A549 (cell line): ENCODE results near the gene RFX3. TPM values are rescaled to one million over a fixed set of nuclear protein-coding genes. Genes with fewer than 3 reads are reported as not detected.

Experiments used
- ATAC-seq, 2 experiments: fragments of 200-7000 bp in 1 of 2; fragments of >200 bp in 1 of 2; cut with Nextera tagmentation in 1 of 2; cut with Tn5 transposase in 1 of 2; 3 replicates each; pipeline versions ENCODE4 v1.8.0 to v1.9.1; 2018 to 2020; ENCODE audit warnings: mild to moderate bottlenecking in 1 of 2, moderate library complexity in 1 of 2
- CTCF ChIA-PET: fragments of 300-600 bp; sonication (Branson Sonifier 250); formaldehyde crosslinking; extraction: SDS; loops from one replicate; lab custom pipeline; 2021; ENCODE audit warnings: antibody characterized with exemption, inconsistent platforms; lab: Yijun Ruan, JAX
- POLR2A ChIA-PET: fragments of 350-600 bp; formaldehyde crosslinking; extraction: SDS; loops from one replicate; lab custom pipeline; 2021; ENCODE audit warnings: antibody characterized with exemption, inconsistent platforms; lab: Yijun Ruan, JAX
- DNase-seq, 2 experiments: peaks; one replicate each; pipeline versions ENCODE4 v3.0.0 to v3.0.0-alpha.2; 2011 to 2016; ENCODE audit warnings: low read depth in 1 of 2, low spot score in 1 of 2
- FAIRE-seq: peaks from 2 replicates; lab custom pipeline; 2011; peaks lifted over from hg19 to GRCh38; lab: Jason Lieb, UNC
- H3K27ac ChIP-seq, 2 experiments: fragments of >200 bp; sonication (Bioruptor Twin); formaldehyde crosslinking; 3 replicates each; pipeline ENCODE4 v1.5.1; 2016 to 2017
- H3K4me1 ChIP-seq: fragments of >200 bp; sonication (Bioruptor Twin); formaldehyde crosslinking; 3 replicates; pipeline ENCODE4 v1.6.1; 2016
- H3K4me2 ChIP-seq: fragments of >200 bp; sonication (Bioruptor Twin); formaldehyde crosslinking; 3 replicates; pipeline ENCODE4 v1.6.1; 2016
- H3K4me3 ChIP-seq: fragments of >200 bp; sonication (Bioruptor Twin); formaldehyde crosslinking; 3 replicates; pipeline ENCODE4 v1.5.1; 2016
- H3K9me3 ChIP-seq: fragments of >200 bp; sonication (Bioruptor Twin); formaldehyde crosslinking; 3 replicates; pipeline ENCODE4 v1.6.1; 2016
- BCL3 ChIP-seq: fragments of >200 bp; sonication (Bioruptor Twin); formaldehyde crosslinking; IDR thresholded peaks from 3 replicates; pipeline ENCODE4 v1.6.1; 2016
- BHLHE40 ChIP-seq: IDR thresholded peaks from 2 replicates; pipeline ENCODE4 v1.6.1; 2012; ENCODE audit warnings: low read depth, low read length, inconsistent platforms
- CBX8 ChIP-seq: fragments of 200-600 bp; sonication (generic); IDR thresholded peaks from 2 replicates; pipeline ENCODE4 v1.6.1; 2016
- CHD2 ChIP-seq: fragments of 150-350 bp; IDR thresholded peaks from 2 replicates; pipeline ENCODE4 v1.6.1; 2014; ENCODE audit warnings: low read length; ENCODE audit not compliant: partially characterized antibody
- CHD4 ChIP-seq: fragments of 200-600 bp; sonication (generic); IDR thresholded peaks from 2 replicates; pipeline ENCODE4 v1.6.1; 2016; ENCODE audit warnings: antibody characterized with exemption, mild to moderate bottlenecking, borderline replicate concordance
- CTCF ChIP-seq: fragments of >200 bp; sonication (Bioruptor Twin); formaldehyde crosslinking; IDR thresholded peaks from 3 replicates; pipeline ENCODE4 v1.5.1; 2016
- EP300 ChIP-seq, 2 experiments: fragments of >200 bp; sonication (Bioruptor Twin); formaldehyde crosslinking; IDR thresholded peaks; 2 replicates in 1 of 2; 3 replicates in 1 of 2; pipeline ENCODE4 v1.6.1; 2016 to 2017
- FOSB ChIP-seq: fragments of 250-450 bp; sonication (Bioruptor Pico); IDR thresholded peaks from 2 replicates; pipeline ENCODE4 v1.5.0; 2020; ENCODE audit warnings: mild to moderate bottlenecking, moderate library complexity
- FOSL2 ChIP-seq, 2 experiments: fragments of 450-650 bp in 1 of 2; fragments of >200 bp in 1 of 2; sonication (Bioruptor Twin) in 1 of 2; formaldehyde crosslinking; IDR thresholded peaks; 2 replicates each; pipeline versions ENCODE4 v1.5.0 to v1.6.1; 2016 to 2020; ENCODE audit warnings: mild to moderate bottlenecking in 1 of 2, moderate library complexity in 1 of 2
- GATA3 ChIP-seq: IDR thresholded peaks from 2 replicates; pipeline ENCODE4 v1.6.1; 2012; ENCODE audit warnings: borderline replicate concordance
- HDAC2 ChIP-seq: fragments of 200-600 bp; sonication (generic); IDR thresholded peaks from 2 replicates; pipeline ENCODE4 v1.6.1; 2016
- HEYL ChIP-seq: fragments of 250-450 bp; sonication (Bioruptor Pico); IDR thresholded peaks from 2 replicates; pipeline ENCODE4 v1.8.0; 2021; ENCODE audit warnings: mild to moderate bottlenecking, moderate library complexity
- HOXB13 ChIP-seq: fragments of 250-450 bp; sonication (Bioruptor Pico); IDR thresholded peaks from 2 replicates; pipeline ENCODE4 v1.5.0; 2020; ENCODE audit warnings: low read depth, mild to moderate bottlenecking, moderate library complexity
- KDM1A ChIP-seq: fragments of 200-600 bp; sonication (generic); IDR thresholded peaks from 2 replicates; pipeline ENCODE4 v1.6.1; 2016; ENCODE audit warnings: low read depth, mild to moderate bottlenecking
- MAZ ChIP-seq: fragments of 150-350 bp; IDR thresholded peaks from 2 replicates; pipeline ENCODE4 v1.6.1; 2014; ENCODE audit warnings: antibody characterized with exemption, low read depth, low read length, borderline replicate concordance
- MYC ChIP-seq: IDR thresholded peaks from 2 replicates; pipeline ENCODE4 v1.6.1; 2012; ENCODE audit warnings: mild to moderate bottlenecking, inconsistent platforms, low read length, improper control_type of control experiment, borderline replicate concordance
- NFE2L2 ChIP-seq: fragments of 150-350 bp; conservative IDR thresholded peaks from 2 replicates; pipeline ENCODE4 v1.6.1; 2014; ENCODE audit warnings: low read length
- NPAS2 ChIP-seq: fragments of 250-450 bp; sonication (Bioruptor Pico); IDR thresholded peaks from 2 replicates; pipeline ENCODE4 v1.8.0; 2022; ENCODE audit warnings: mild to moderate bottlenecking, moderate library complexity, borderline replicate concordance
- NR3C1 ChIP-seq: fragments of >200 bp; sonication (Bioruptor Twin); formaldehyde crosslinking; IDR thresholded peaks from 3 replicates; pipeline ENCODE4 v1.6.1; 2017
- PBX3 ChIP-seq: IDR thresholded peaks from 2 replicates; pipeline ENCODE4 v1.6.1; 2012
- POLR2AphosphoS2 ChIP-seq: conservative IDR thresholded peaks from 2 replicates; pipeline ENCODE4 v1.6.1; 2012; ENCODE audit warnings: low read length, improper control_type of control experiment, inconsistent platforms
- RAD21 ChIP-seq, 2 experiments: fragments of >200 bp in 1 of 2; sonication (Bioruptor Twin) in 1 of 2; formaldehyde crosslinking in 1 of 2; IDR thresholded peaks in 1 of 2; conservative IDR thresholded peaks in 1 of 2; 2 replicates in 1 of 2; 3 replicates in 1 of 2; pipeline ENCODE4 v1.6.1; 2012 to 2018; ENCODE audit warnings: inconsistent platforms in 1 of 2
- RARB ChIP-seq: fragments of 250-450 bp; sonication (Bioruptor Pico); IDR thresholded peaks from 2 replicates; pipeline ENCODE4 v1.8.0; 2021; ENCODE audit warnings: mild to moderate bottlenecking, moderate library complexity
- SMC3 ChIP-seq: fragments of >200 bp; sonication (Bioruptor Twin); formaldehyde crosslinking; IDR thresholded peaks from 3 replicates; pipeline ENCODE4 v1.6.1; 2018; ENCODE audit warnings: inconsistent platforms
- ZNF302 ChIP-seq: fragments of 250-450 bp; sonication (Bioruptor Pico); IDR thresholded peaks from 2 replicates; pipeline ENCODE4 v1.9.0; 2021; ENCODE audit warnings: inconsistent platforms, mild to moderate bottlenecking, moderate library complexity
- ZSCAN20 ChIP-seq: fragments of 250-450 bp; sonication (Bioruptor Pico); IDR thresholded peaks from 2 replicates; pipeline ENCODE4 v1.8.0; 2022; ENCODE audit warnings: mild to moderate bottlenecking, moderate library complexity
- WGBS: methylation state at CpG from one replicate; pipeline ENCODE4 v1.1.6; 2017; ENCODE audit errors: missing lambda C conversion rate; 5-methylcytosine and 5-hydroxymethylcytosine counted together
- polyA plus RNA-seq, 4 experiments: library from polyadenylated mRNA; depleted of rRNA in 3 of 4; stranded (reverse); fragments of >200 nt; fragmentation: RNase III in 1 of 4; extraction: RNeasy Plus Mini Kit Qiagen cat#74134 plus additional on column Dnase treatment in 1 of 4; gene quantifications; 2 replicates in 3 of 4; 3 replicates in 1 of 4; pipeline ENCODE4 v1.2.3, GENCODE V29; 2011 to 2017
- TF ChIP-seq, protein P1 (sequence below): fragments of 250-450 bp; sonication (Bioruptor Pico); IDR thresholded peaks from 2 replicates; pipeline ENCODE4 v1.5.0; 2020; ENCODE audit warnings: low read depth, mild to moderate bottlenecking, moderate library complexity
- TF ChIP-seq, protein P2 (sequence below): IDR thresholded peaks from 2 replicates; pipeline ENCODE4 v1.6.1; 2012; ENCODE audit warnings: low read depth, borderline replicate concordance

RFX3 gene
- polyA plus RNA-seq, 2 of the 4 experiments (the other 2 are of a cell fraction), result 1.3 to 7.9 TPM

DNA sequence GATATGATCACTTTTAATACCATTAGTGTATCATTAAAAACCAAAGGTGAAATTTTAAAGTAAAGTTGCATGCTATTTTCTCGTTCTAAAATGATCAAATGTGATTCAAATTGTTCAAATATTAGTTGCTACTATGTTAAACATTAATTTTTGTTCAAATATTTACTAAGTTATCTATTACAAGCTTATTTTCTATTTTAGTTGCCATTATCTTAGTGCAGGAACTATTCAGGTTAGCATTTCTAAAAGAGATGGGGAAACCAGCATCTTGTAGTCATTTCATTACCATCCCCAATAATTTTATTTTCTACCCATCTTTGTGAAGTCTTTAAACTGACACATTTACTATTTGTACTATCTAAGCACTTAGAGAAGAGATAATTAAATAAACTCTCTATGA is 166.0 kb downstream of the RFX3 start:
- H3K9me3 ChIP-seq, result no peaks in the 10 kb centered on the region
- peak; percentile 79 for FAIRE-seq
- CTCF ChIA-PET, result interaction anchor here (1.2 kb wide), 1 partner anchor 29 kb away, joined by 3 read pairs; no protein-coding TSS in a partner anchor
- no peak for DNase-seq
- ATAC-seq, result no peak
- WGBS, result 2% methylated on average over 1 of the region's 1 CpG
- TF ChIP-seq CTCF, result no peak
- TF ChIP-seq HEYL, result no peak
- TF ChIP-seq ZSCAN20 (CRISPR knock-in tag), result no peak
- no peak for TF ChIP-seq BHLHE40
- no peak for TF ChIP-seq HDAC2
- TF ChIP-seq, protein P1, sequence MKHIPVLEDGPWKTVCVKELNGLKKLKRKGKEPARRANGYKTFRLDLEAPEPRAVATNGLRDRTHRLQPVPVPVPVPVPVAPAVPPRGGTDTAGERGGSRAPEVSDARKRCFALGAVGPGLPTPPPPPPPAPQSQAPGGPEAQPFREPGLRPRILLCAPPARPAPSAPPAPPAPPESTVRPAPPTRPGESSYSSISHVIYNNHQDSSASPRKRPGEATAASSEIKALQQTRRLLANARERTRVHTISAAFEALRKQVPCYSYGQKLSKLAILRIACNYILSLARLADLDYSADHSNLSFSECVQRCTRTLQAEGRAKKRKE, result no peak
- TF ChIP-seq ZNF302 (CRISPR knock-in tag), result no peak
- no peak for TF ChIP-seq BCL3
- TF ChIP-seq CBX8, result no peak
- TF ChIP-seq GATA3, result no peak
- no peak for TF ChIP-seq CHD4
- no peak for TF ChIP-seq RARB
- no peak for TF ChIP-seq HOXB13 (CRISPR knock-in tag)
- TF ChIP-seq PBX3, result no peak
- TF ChIP-seq EP300 (IDR thresholded peaks at IDR 0.05), result no peak
- TF ChIP-seq NR3C1, result no peak
- TF ChIP-seq, all 56 proteins: peak for 0
- Histone ChIP-seq H3K4me1 (peaks cover 12% of the 10 kb centered on the region), H3K4me2 (peak overlapping the region; percentile 21; the same call in 2 of the 3 replicates), H3K27ac (no peak overlapping the region), H3K4me3 (no peak overlapping the region)
- POLR2A ChIA-PET, result no interaction called here

GRCh38 chr9:3359048-3359692 is 166.6 kb downstream of the RFX3 start:
- Histone ChIP-seq H3K4me1 (peaks cover 12% of the 10 kb centered on the region), H3K4me3 (no peak overlapping the region), H3K9me3 (no peaks in the 10 kb centered on the region), H3K27ac (no peak overlapping the region), H3K4me2 (peak overlapping the region; percentile 21; the same call in 2 of the 3 replicates)
- no peak for DNase-seq
- ATAC-seq, result no peak
- ChIA-PET CTCF (interaction anchor here (1.2 kb wide), 1 partner anchor 28 kb away, joined by 3 read pairs; no protein-coding TSS in a partner anchor), POLR2A (no interaction called here)
- TF ChIP-seq MAZ (no peak), FOSB (CRISPR knock-in tag) (no peak), POLR2AphosphoS2 (no peak), NFE2L2 (no peak), RAD21 (conservative IDR thresholded peaks at IDR 0.05 in 1 of 2, IDR thresholded peaks at IDR 0.05 in 1 of 2) (no peak), GATA3 (no peak), RARB (no peak), FOSL2 (IDR thresholded peaks at IDR 0.05) (no peak), FOSL2 (CRISPR knock-in tag; IDR thresholded peaks at IDR 0.05) (no peak), ZSCAN20 (CRISPR knock-in tag) (no peak), KDM1A (no peak), NPAS2 (CRISPR knock-in tag) (no peak), MYC (no peak), CHD2 (no peak), SMC3 (no peak), BHLHE40 (no peak)
- TF ChIP-seq, protein P2, sequence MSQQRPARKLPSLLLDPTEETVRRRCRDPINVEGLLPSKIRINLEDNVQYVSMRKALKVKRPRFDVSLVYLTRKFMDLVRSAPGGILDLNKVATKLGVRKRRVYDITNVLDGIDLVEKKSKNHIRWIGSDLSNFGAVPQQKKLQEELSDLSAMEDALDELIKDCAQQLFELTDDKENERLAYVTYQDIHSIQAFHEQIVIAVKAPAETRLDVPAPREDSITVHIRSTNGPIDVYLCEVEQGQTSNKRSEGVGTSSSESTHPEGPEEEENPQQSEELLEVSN, result no peak
- 82% methylated on average over 5 of the region's 5 CpGs for WGBS
- FAIRE-seq, result no peak
